Panc1 (cell line): Measurements from ENCODE around the gene CSDE1. TPM values are rescaled to one million over a fixed set of nuclear protein-coding genes. Genes with fewer than 3 reads are reported as not detected.

Experiments
- ATAC-seq: fragments of 200-7000 bp; cut with Tn5 transposase; 2 replicates; pipeline ENCODE4 v1.9.1; 2020; ENCODE audit warnings: mild to moderate bottlenecking, moderate library complexity
- BruUV-seq: library from RNA; stranded (reverse); fragments of 400-500 nt; replicated peaks from 2 replicates; lab custom pipeline; 2021; lab: Mats Ljungman, UMichigan
- CTCF ChIA-PET: fragments of 300-600 bp; sonication (Branson Sonifier 250); formaldehyde crosslinking; loops from one replicate; lab custom pipeline; 2022; ENCODE audit warnings: antibody characterized with exemption; lab: Charles Lee
- POLR2A ChIA-PET: fragments of 300-600 bp; sonication (Branson Sonifier 250); formaldehyde crosslinking; loops from one replicate; lab custom pipeline; 2022; ENCODE audit warnings: antibody characterized with exemption; lab: Charles Lee
- DNase-seq: peaks from one replicate; pipeline ENCODE4 v3.0.0-alpha.2; 2010; ENCODE audit warnings: low read depth, low spot score
- H3K27ac ChIP-seq: 2 replicates; pipeline ENCODE4 v1.5.1; 2011; ENCODE audit warnings: mild to moderate bottlenecking, low read length, inconsistent platforms
- H3K27me3 ChIP-seq: fragments of 200-500 bp; sonication (Bioruptor generic); 2 replicates; pipeline ENCODE4 v1.6.0; 2014; ENCODE audit warnings: low read length, inconsistent platforms; ENCODE audit not compliant: control insufficient read depth, insufficient read depth
- H3K36me3 ChIP-seq: fragments of 200-500 bp; sonication (Bioruptor generic); 2 replicates; pipeline ENCODE4 v1.5.1; 2014; ENCODE audit warnings: inconsistent platforms, mild to moderate bottlenecking, low read length, moderate library complexity; ENCODE audit not compliant: control insufficient read depth, insufficient read depth
- H3K4me1 ChIP-seq: 2 replicates; pipeline ENCODE4 v1.5.1; 2011; ENCODE audit warnings: inconsistent platforms, mild to moderate bottlenecking, low read length, moderate library complexity; ENCODE audit not compliant: control insufficient read depth, insufficient read depth
- H3K4me3 ChIP-seq, 2 experiments: 2 replicates each; pipeline ENCODE4 v1.5.1; 2011 to 2012; ENCODE audit warnings: low read depth in 2 of 2, low read length in 2 of 2, mild to moderate bottlenecking in 2 of 2, inconsistent platforms in 1 of 2, moderate library complexity in 1 of 2
- H3K9me3 ChIP-seq: fragments of 200-500 bp; sonication (Bioruptor generic); 2 replicates; pipeline ENCODE4 v1.5.1; 2014; ENCODE audit warnings: low read depth, mild to moderate bottlenecking, inconsistent platforms, low read length, moderate library complexity; ENCODE audit not compliant: control insufficient read depth, insufficient read depth
- POLR2AphosphoS5 ChIP-seq: IDR thresholded peaks from 2 replicates; pipeline ENCODE4 v1.6.1; 2012; ENCODE audit warnings: mild to moderate bottlenecking, low read depth, low read length, moderate library complexity
- SIN3A ChIP-seq: IDR thresholded peaks from 2 replicates; pipeline ENCODE4 v1.6.1; 2012; ENCODE audit warnings: low read depth, mild to moderate bottlenecking, low read length, moderate library complexity, borderline replicate concordance; ENCODE audit not compliant: insufficient read depth
- TCF7L2 ChIP-seq: IDR thresholded peaks from 2 replicates; pipeline ENCODE4 v1.6.1; 2011; ENCODE audit warnings: mild to moderate bottlenecking, low read depth, low read length, inconsistent platforms
- in situ Hi-C: cut with HindIII; loops from 2 replicates; pipeline ENCODE4 v1.10.0; 2016; ENCODE audit warnings: low sequenced_read_pairs, low pct_unique_long_range_greater_than_20kb
- intact Hi-C: fragments of 100-400 bp; cut with micrococcal nuclease; formaldehyde crosslinking; loops from one replicate; pipeline ENCODE4 v1.10.0; 2022; ENCODE audit not compliant: unreplicated experiment
- total RNA-seq: library from RNA; stranded (reverse); gene quantifications from one replicate; pipeline ENCODE4 v1.2.1, GENCODE V29; 2021; ENCODE audit not compliant: unreplicated experiment
- TF ChIP-seq, protein P1 (sequence below), 2 experiments: IDR thresholded peaks; 2 replicates each; pipeline ENCODE4 v1.6.1; 2011 to 2012; ENCODE audit warnings: low read depth in 2 of 2, control low read depth in 1 of 2, low read length in 1 of 2, mild to moderate bottlenecking in 1 of 2, moderate library complexity in 1 of 2; ENCODE audit not compliant: insufficient read depth in 1 of 2
- TF ChIP-seq, protein P2 (sequence below): fragments of 450-650 bp; IDR thresholded peaks from 2 replicates; pipeline ENCODE4 v1.5.1; 2017; ENCODE audit warnings: mild to moderate bottlenecking

CSDE1 gene
- total RNA-seq, 1 experiment from 2014 or later = 347 TPM

DNA sequence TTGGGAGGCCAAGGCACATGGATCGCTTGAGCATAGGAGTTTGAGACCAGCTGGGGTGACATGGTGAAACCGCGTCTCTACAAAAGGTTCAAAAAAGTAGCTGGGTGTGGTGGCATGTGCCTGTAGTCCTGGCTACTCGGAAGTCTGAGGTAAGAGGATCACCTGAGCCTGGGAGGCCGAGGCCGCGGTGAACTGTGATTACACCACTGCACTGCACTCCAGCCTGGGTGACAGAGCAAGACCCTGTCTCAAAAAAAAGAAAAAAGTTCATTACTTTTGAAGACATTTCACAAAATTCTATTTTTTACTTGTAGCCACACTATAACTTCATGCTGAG is 85.9 kb downstream of the CSDE1 start:
- Histone ChIP-seq H3K4me1 (no peaks in the 10 kb centered on the region), H3K27me3 (peaks cover 5% of the 10 kb centered on the region; the same call in 1 of the 2 replicates), H3K4me3 (no peak overlapping the region), H3K27ac (no peak overlapping the region), H3K36me3 (no peaks in the 10 kb centered on the region; the same call in 1 of the 2 replicates), H3K9me3 (no peaks in the 10 kb centered on the region)
- no peak for ATAC-seq
- DNase-seq = no peak
- no TSS peak for BruUV-seq
- intact Hi-C loops = loop anchor here (5.0 kb wide), 1 partner anchor 325 kb away; no protein-coding TSS in a partner anchor
- in situ Hi-C loops = no loop called here
- TF ChIP-seq SIN3A (no peak), TCF7L2 (no peak), POLR2AphosphoS5 (no peak)
- TF ChIP-seq, protein P1, sequence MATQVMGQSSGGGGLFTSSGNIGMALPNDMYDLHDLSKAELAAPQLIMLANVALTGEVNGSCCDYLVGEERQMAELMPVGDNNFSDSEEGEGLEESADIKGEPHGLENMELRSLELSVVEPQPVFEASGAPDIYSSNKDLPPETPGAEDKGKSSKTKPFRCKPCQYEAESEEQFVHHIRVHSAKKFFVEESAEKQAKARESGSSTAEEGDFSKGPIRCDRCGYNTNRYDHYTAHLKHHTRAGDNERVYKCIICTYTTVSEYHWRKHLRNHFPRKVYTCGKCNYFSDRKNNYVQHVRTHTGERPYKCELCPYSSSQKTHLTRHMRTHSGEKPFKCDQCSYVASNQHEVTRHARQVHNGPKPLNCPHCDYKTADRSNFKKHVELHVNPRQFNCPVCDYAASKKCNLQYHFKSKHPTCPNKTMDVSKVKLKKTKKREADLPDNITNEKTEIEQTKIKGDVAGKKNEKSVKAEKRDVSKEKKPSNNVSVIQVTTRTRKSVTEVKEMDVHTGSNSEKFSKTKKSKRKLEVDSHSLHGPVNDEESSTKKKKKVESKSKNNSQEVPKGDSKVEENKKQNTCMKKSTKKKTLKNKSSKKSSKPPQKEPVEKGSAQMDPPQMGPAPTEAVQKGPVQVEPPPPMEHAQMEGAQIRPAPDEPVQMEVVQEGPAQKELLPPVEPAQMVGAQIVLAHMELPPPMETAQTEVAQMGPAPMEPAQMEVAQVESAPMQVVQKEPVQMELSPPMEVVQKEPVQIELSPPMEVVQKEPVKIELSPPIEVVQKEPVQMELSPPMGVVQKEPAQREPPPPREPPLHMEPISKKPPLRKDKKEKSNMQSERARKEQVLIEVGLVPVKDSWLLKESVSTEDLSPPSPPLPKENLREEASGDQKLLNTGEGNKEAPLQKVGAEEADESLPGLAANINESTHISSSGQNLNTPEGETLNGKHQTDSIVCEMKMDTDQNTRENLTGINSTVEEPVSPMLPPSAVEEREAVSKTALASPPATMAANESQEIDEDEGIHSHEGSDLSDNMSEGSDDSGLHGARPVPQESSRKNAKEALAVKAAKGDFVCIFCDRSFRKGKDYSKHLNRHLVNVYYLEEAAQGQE (IDR thresholded peaks at IDR 0.05; ENCODE audit: insufficient read depth in 1 of 2, low read depth in 2 of 2, low read length in 1 of 2) = no peak
- TF ChIP-seq, protein P2, sequence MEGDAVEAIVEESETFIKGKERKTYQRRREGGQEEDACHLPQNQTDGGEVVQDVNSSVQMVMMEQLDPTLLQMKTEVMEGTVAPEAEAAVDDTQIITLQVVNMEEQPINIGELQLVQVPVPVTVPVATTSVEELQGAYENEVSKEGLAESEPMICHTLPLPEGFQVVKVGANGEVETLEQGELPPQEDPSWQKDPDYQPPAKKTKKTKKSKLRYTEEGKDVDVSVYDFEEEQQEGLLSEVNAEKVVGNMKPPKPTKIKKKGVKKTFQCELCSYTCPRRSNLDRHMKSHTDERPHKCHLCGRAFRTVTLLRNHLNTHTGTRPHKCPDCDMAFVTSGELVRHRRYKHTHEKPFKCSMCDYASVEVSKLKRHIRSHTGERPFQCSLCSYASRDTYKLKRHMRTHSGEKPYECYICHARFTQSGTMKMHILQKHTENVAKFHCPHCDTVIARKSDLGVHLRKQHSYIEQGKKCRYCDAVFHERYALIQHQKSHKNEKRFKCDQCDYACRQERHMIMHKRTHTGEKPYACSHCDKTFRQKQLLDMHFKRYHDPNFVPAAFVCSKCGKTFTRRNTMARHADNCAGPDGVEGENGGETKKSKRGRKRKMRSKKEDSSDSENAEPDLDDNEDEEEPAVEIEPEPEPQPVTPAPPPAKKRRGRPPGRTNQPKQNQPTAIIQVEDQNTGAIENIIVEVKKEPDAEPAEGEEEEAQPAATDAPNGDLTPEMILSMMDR = no peak
- POLR2A ChIA-PET = no interaction called here
- CTCF ChIA-PET = no interaction called here

DNA sequence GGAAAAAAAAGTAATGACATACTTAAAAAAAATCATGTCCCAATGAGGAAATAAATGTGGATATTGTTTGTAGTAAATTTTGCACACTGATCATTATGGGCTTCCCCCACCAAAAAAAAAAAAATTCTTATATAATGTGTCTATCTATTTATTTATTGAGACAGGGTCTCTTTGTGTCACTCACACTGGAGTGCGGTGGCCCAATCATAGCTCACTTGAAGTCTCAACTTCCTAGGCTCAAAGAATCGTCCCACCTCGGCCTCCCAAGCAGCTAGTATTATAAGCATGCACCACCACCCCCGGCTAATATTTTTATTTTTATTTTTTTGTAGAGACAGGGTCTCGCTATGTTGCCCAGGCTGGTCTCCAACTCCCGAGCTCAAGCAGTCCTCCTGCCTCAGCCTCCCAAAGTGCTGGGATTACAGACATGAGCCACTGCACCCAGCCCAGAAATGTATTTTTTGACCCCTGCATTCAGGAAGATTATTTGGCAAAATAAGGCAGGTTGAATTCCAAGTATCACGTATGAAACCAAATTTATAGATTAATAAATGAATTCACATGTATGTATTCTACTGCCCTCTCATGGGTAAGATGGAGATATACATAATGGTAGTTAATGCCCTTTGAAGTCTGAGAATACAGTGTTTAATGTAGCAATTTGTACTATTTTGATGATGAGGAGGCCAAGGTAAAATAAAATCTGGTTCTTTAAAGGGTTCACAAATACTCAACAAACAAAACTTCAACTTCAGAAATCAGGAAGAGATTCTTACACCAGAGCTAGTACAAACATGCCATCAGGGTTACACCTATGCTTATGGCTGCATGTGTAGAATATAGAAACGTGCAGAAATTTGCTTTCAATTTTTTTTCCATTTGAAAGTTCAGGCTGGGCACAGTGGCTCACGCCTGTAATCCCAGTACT is 86.5 kb downstream of the CSDE1 start:
- intact Hi-C loops = loop anchor here (5.0 kb wide), 1 partner anchor 324 kb away; no protein-coding TSS in a partner anchor
- in situ Hi-C loops = no loop called here
- DNase-seq (no peak), ATAC-seq (no peak)
- H3K27ac ChIP-seq = no peak overlapping the region
- no TSS peak for BruUV-seq
- TF ChIP-seq, protein P1 (IDR thresholded peaks at IDR 0.05; ENCODE audit: insufficient read depth in 1 of 2, low read depth in 2 of 2, low read length in 1 of 2) = no peak
- TF ChIP-seq, protein P2 = peak; percentile 58
- TF ChIP-seq SIN3A = no peak
- TF ChIP-seq TCF7L2 = peak; percentile 72; the same call in 1 of the 2 replicates
- H3K4me3 ChIP-seq = no peak overlapping the region
- peaks cover 4% of the 10 kb centered on the region; the same call in 1 of the 2 replicates for H3K27me3 ChIP-seq
- no peaks in the 10 kb centered on the region; the same call in 1 of the 2 replicates for H3K36me3 ChIP-seq
- ChIA-PET POLR2A (no interaction called here), CTCF (interaction anchor here (0.6 kb wide), 1 partner anchor 54 kb away, joined by 4 read pairs; no protein-coding TSS in a partner anchor)
- H3K4me1 ChIP-seq = no peaks in the 10 kb centered on the region
- H3K9me3 ChIP-seq = no peaks in the 10 kb centered on the region
